NB4 (cell line): Measurements from ENCODE around the gene CST4.
"Not testable (repeated sequence)": the region's sequence is repeated elsewhere in the genome, so short reads cannot be mapped to it uniquely, and the experiment has no call there.

Source experiments
- DNase-seq: peaks from one replicate; pipeline ENCODE4 v3.0.0; 2010; ENCODE audit warnings: low read depth
- H3K4me3 ChIP-seq: one replicate; pipeline ENCODE4 v1.5.1; 2011; ENCODE audit warnings: mild to moderate bottlenecking, low read depth, low read length, moderate library complexity
- CTCF ChIP-seq: IDR thresholded peaks from one replicate; pipeline ENCODE4 v1.5.1; 2012; ENCODE audit warnings: low read depth, low read length
- MAX ChIP-seq: IDR thresholded peaks from 2 replicates; pipeline ENCODE4 v1.6.1; 2011; ENCODE audit warnings: low read depth, low read length
- MYC ChIP-seq: IDR thresholded peaks from 2 replicates; pipeline ENCODE4 v1.6.1; 2011; ENCODE audit warnings: low read depth, low read length
- POLR2A ChIP-seq: IDR thresholded peaks from 2 replicates; pipeline ENCODE4 v1.6.1; 2011; ENCODE audit warnings: mild to moderate bottlenecking; ENCODE audit not compliant: insufficient read length; ENCODE audit errors: extremely low read depth

CST4 gene

GRCh38 chr20:23636182-23636907 lies 52.5 kb downstream of the CST4 start:
- DNase-seq: no peak
- peak overlapping the region; percentile 59 for H3K4me3 ChIP-seq

GRCh38 chr20:23635768-23636090 lies 53.1 kb downstream of the CST4 start:
- not testable (repeated sequence) for DNase-seq, H3K4me3 ChIP-seq

More at GRCh38 chr20:23636182-23636907, 52.5 kb downstream of the CST4 start:
- no peak for TF ChIP-seq MAX
- TF ChIP-seq CTCF: no peak
- TF ChIP-seq POLR2A: no peak
- TF ChIP-seq MYC: no peak
